ENCODE data around the gene TNPO2. TPM values are rescaled to one million over a fixed set of nuclear protein-coding genes. Genes with fewer than 3 reads are reported as not detected.
A peak's percentile ranks its signal among the peaks of the same experiment; 100 is the strongest.

The TNPO2 gene
- total and polyA plus RNA-seq, 2 of the 13 experiments (the other 11 are each of a cell fraction or from before 2014, with no cell fraction given): 31.7 to 61.0 TPM

DNA sequence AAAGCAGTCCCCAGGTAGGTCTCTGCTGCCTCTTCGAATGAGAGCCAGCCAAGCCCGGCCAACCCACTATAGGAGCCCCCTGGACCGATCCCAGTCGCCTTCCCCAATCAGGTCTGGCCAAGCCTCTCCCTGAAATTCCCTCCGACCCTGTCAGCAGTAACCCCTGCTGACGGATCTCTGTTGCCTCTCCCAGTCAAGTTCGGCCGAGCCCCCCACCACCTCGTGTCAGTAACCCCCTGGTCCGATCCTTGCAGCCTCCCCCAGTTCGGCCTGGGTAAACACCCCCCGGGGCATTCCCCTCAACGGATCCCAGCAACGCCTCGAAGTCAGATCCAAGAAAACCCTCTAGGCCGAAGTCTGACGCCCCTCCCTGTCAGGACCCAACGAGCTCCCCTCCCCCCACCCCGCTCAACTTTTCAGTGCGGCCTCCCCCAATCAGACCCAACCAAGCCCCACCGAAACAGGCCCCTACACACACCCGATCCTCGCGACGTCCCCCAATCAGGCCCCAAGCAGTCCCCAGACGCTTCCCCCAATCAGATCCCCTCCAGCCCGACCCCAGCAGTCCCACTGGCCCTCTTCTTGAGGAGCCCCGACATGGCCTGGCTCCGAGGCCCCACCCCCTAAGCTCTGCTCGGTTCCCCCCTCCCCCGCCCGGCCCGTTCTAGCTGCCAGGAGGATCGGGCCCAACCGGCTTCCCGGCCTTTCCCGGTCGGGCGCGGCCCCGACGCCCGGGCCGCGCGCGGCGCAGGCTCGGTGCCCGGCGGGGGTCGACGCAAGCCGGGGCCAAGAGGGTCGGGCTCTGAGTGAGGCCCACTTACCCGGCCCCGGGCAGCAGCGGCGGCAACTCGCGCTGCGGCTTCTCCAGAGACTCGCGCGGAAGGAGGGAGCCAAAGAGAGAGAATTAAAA, 1.8 kb downstream of the TNPO2 start (continued):
- TF ChIP-seq ZNF263 (CRISPR knock-in tag; IDR thresholded peaks at IDR 0.05): no peak
- no peak for TF ChIP-seq PHB2 (IDR thresholded peaks at IDR 0.05; ENCODE audit: partially characterized antibody)
- no peak for TF ChIP-seq ZNF350 (CRISPR knock-in tag; IDR thresholded peaks at IDR 0.05; ENCODE audit: borderline replicate concordance, low read depth)
- no peak for TF ChIP-seq SNAPC4 (CRISPR knock-in tag; IDR thresholded peaks at IDR 0.05)
- peak; percentile 61 for TF ChIP-seq TAF15 (IDR thresholded peaks at IDR 0.05; ENCODE audit: low read depth, low read length, poor library complexity, severe bottlenecking)
- TF ChIP-seq USF2 (IDR thresholded peaks at IDR 0.05; ENCODE audit: low read depth, low read length): no peak
- no peak for TF ChIP-seq USF2 (CRISPR knock-in tag; IDR thresholded peaks at IDR 0.05; ENCODE audit: borderline replicate concordance)
- TF ChIP-seq MAX (IDR thresholded peaks at IDR 0.05): peak; percentile 28; the same call in 1 of the 2 replicates
- no peak for TF ChIP-seq SCMH1 (CRISPR knock-in tag; IDR thresholded peaks at IDR 0.05; ENCODE audit: borderline replicate concordance)
- TF ChIP-seq POGK (CRISPR knock-in tag; conservative IDR thresholded peaks at IDR 0.05): no peak
- TF ChIP-seq RFX3 (CRISPR knock-in tag; IDR thresholded peaks at IDR 0.05): no peak
- no peak for TF ChIP-seq NR2F1 (CRISPR knock-in tag; IDR thresholded peaks at IDR 0.05)
- TF ChIP-seq RARA (CRISPR knock-in tag; IDR thresholded peaks at IDR 0.05): no peak
- TF ChIP-seq E2F1 (CRISPR knock-in tag; IDR thresholded peaks at IDR 0.05): no peak
- no peak for TF ChIP-seq WIZ (CRISPR knock-in tag; IDR thresholded peaks at IDR 0.05)
- no peak for TF ChIP-seq TFDP1 (CRISPR knock-in tag; IDR thresholded peaks at IDR 0.05; ENCODE audit: borderline replicate concordance)
